Activated CD4-positive, alpha-beta T cell treated with anti-CD3 and anti-CD28 coated beads, Interleukin-2, amount 10 ng/mL, durations not matched to agents 7 days and 5 days (primary cell): ENCODE data around the gene KCTD13. TPM values are rescaled to one million over a fixed set of nuclear protein-coding genes. Genes with fewer than 3 reads are reported as not detected.

Experiments
- CTCF ChIA-PET: fragments of 350-600 bp; sonication (Branson Sonifier 250); formaldehyde crosslinking; loops from one replicate; lab custom pipeline; 2021; ENCODE audit warnings: antibody characterized with exemption; lab: Charles Lee
- POLR2A ChIA-PET: fragments of 350-600 bp; sonication (Branson Sonifier 250); formaldehyde crosslinking; loops from one replicate; lab custom pipeline; 2021; ENCODE audit warnings: antibody characterized with exemption; lab: Charles Lee
- DNase-seq: peaks from one replicate; pipeline ENCODE4 v3.0.0-alpha.2; 2020
- H3K27ac Mint-ChIP-seq: one replicate; pipeline ENCODE4 v1.8.0; 2021; ENCODE audit warnings: mild to moderate bottlenecking, moderate library complexity, mixed read lengths
- H3K27me3 Mint-ChIP-seq: one replicate; pipeline ENCODE4 v1.8.0; 2021; ENCODE audit warnings: mixed read lengths
- H3K36me3 Mint-ChIP-seq: one replicate; pipeline ENCODE4 v1.8.0; 2021; ENCODE audit warnings: low read depth, mixed read lengths
- H3K4me1 Mint-ChIP-seq: one replicate; pipeline ENCODE4 v1.8.0; 2021; ENCODE audit warnings: mixed read lengths
- H3K4me3 Mint-ChIP-seq: one replicate; pipeline ENCODE4 v1.8.0; 2021; ENCODE audit warnings: mild to moderate bottlenecking, moderate library complexity, mixed read lengths
- H3K9me3 Mint-ChIP-seq: one replicate; pipeline ENCODE4 v1.8.0; 2021; ENCODE audit warnings: mixed read lengths
- total RNA-seq, 2 experiments: library from RNA; stranded (reverse); gene quantifications; one replicate each; pipeline ENCODE4 v1.2.3, GENCODE V29; 2021

Gene KCTD13
- total RNA-seq, 2 experiments from 2014 or later, result 28.4 to 36.1 TPM

- ChIA-PET CTCF (interaction anchor here (0.7 to 1.5 kb wide), 5 partner anchors 8 to 227 kb away, joined by 3 to 5 read pairs (median 3); no protein-coding TSS in a partner anchor), POLR2A (no interaction called here)
- peak overlapping the region; percentile 94 for H3K27ac Mint-ChIP-seq
- H3K9me3 Mint-ChIP-seq, result no peaks in the 10 kb centered on the region
- H3K4me3 Mint-ChIP-seq, result peak overlapping the region; percentile 89
- peaks cover 36% of the 10 kb centered on the region for H3K4me1 Mint-ChIP-seq
- peaks cover 2% of the 10 kb centered on the region for H3K27me3 Mint-ChIP-seq
- DNase-seq, result no peak
- H3K36me3 Mint-ChIP-seq, result peaks cover 8% of the 10 kb centered on the region
These were observed 1.3 kb upstream of the KCTD13 start for GRCh38 chr16:29927070-29927905.

GRCh38 chr16:29926711-29927052 is 656 bp upstream of the KCTD13 start:
- DNase-seq, result no peak
- peak overlapping the region; percentile 89 for H3K4me3 Mint-ChIP-seq
- H3K27ac Mint-ChIP-seq, result peak overlapping the region; percentile 94
- H3K4me1 Mint-ChIP-seq, result peaks cover 36% of the 10 kb centered on the region
- ChIA-PET POLR2A (interaction anchor here (1.3 kb wide), 1 partner anchor 35 kb away, joined by 3 read pairs; the partner anchor contains the start of gene TMEM219), CTCF (interaction anchor here (0.7 to 1.6 kb wide), 8 partner anchors 9 to 226 kb away, joined by 3 to 8 read pairs (median 3); partner anchors contain the start of genes ASPHD1, SEZ6L2 and TMEM219)
- H3K36me3 Mint-ChIP-seq, result peaks cover 8% of the 10 kb centered on the region
- no peaks in the 10 kb centered on the region for H3K9me3 Mint-ChIP-seq
- H3K27me3 Mint-ChIP-seq, result no peaks in the 10 kb centered on the region

DNA sequence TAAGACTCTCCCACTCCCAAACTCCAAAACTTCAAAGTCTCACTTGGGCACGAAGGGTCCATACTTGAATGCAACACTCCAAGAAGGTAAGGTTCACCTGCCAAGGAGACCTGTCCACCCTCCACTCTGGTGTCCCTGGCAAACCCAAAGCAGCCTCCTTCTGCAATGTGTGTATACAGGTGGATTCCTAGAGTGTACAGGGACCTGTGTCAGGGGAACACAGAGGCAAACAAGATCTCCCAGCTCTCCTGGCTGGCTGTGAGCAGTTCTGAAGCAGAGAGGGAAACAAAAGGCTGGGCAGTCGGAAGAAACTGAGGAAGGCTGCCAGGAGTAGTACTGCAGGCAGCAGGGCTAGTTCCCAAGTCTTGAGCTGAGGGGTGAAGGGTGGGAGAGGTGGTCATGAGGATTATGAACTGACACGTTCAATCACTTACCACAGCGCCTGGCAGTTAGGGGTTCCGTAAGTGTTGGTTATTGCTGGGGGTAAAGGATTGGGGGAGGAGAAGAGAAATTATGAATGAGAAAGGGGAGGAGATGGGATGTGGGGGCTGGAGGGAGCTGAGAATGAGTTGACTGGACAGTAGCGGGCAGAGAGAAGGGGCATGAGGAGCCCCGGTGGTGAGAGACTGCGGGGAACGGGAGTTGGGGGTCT is 795 bp downstream of the KCTD13 start:
- Mint-ChIP-seq H3K4me3 (peak overlapping the region; percentile 89), H3K36me3 (peaks cover 17% of the 10 kb centered on the region), H3K27me3 (no peaks in the 10 kb centered on the region), H3K27ac (peak overlapping the region; percentile 85), H3K4me1 (peaks cover 40% of the 10 kb centered on the region), H3K9me3 (no peaks in the 10 kb centered on the region)
- ChIA-PET CTCF (interaction anchor here (0.8 to 1.6 kb wide), 4 partner anchors 10 to 48 kb away, joined by 3 to 8 read pairs (median 4); partner anchors contain the start of genes ASPHD1, SEZ6L2 and TMEM219), POLR2A (interaction anchor here (1.3 kb wide), 1 partner anchor 37 kb away, joined by 3 read pairs; the partner anchor contains the start of gene TMEM219)
- no peak for DNase-seq

- peaks cover 21% of the 10 kb centered on the region for H3K36me3 Mint-ChIP-seq
- POLR2A ChIA-PET, result interaction anchor here (0.6 kb wide), 1 partner anchor 38 kb away, joined by 4 read pairs; no protein-coding TSS in a partner anchor
- CTCF ChIA-PET, result interaction anchor here (0.5 to 1.1 kb wide), 5 partner anchors 14 to 281 kb away, joined by 3 to 4 read pairs (median 4); partner anchors contain the start of gene TMEM219
- no peak overlapping the region for H3K4me3 Mint-ChIP-seq
- no peaks in the 10 kb centered on the region for H3K27me3 Mint-ChIP-seq
- H3K27ac Mint-ChIP-seq, result no peak overlapping the region
- no peaks in the 10 kb centered on the region for H3K9me3 Mint-ChIP-seq
- no peak for DNase-seq
- H3K4me1 Mint-ChIP-seq, result peaks cover 40% of the 10 kb centered on the region
These were observed 3.0 kb downstream of the KCTD13 start for GRCh38 chr16:29922986-29923501.

DNA sequence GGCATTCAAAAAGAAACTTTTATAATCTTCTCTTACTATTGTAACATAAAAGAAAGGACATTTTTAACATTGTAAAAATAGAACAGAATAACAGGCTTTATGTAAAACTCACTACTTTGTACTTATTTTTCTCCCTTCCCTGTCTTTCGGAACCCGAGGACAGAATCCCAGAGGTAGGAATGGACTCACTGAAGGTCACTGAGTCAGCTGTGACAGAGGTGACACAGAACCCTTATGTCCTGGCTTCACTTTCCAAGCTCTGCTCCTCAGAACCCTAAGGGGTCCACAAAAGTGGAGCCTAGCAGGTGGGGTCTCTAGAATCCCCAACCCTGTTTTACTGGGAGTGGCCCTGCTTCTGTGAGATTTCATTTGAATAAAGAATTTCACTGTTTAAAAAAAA is 3.7 kb downstream of the KCTD13 start:
- H3K36me3 Mint-ChIP-seq, result peaks cover 25% of the 10 kb centered on the region
- ChIA-PET POLR2A (interaction anchor here (0.6 kb wide), 1 partner anchor 38 kb away, joined by 4 read pairs; no protein-coding TSS in a partner anchor), CTCF (interaction anchor here (0.8 to 1.1 kb wide), 3 partner anchors 13 to 100 kb away, joined by 3 to 4 read pairs (median 4); partner anchors contain the start of gene TMEM219)
- no peak for DNase-seq
- H3K27me3 Mint-ChIP-seq, result no peaks in the 10 kb centered on the region
- no peak overlapping the region for H3K4me3 Mint-ChIP-seq
- H3K4me1 Mint-ChIP-seq, result peaks cover 34% of the 10 kb centered on the region
- H3K27ac Mint-ChIP-seq, result no peak overlapping the region
- no peaks in the 10 kb centered on the region for H3K9me3 Mint-ChIP-seq

GRCh38 chr16:29921034-29921385 is 5.0 kb downstream of the KCTD13 start:
- POLR2A ChIA-PET, result interaction anchor here (0.7 kb wide), 1 partner anchor 126 kb away, joined by 4 read pairs; no protein-coding TSS in a partner anchor
- H3K27me3 Mint-ChIP-seq, result no peaks in the 10 kb centered on the region

DNA sequence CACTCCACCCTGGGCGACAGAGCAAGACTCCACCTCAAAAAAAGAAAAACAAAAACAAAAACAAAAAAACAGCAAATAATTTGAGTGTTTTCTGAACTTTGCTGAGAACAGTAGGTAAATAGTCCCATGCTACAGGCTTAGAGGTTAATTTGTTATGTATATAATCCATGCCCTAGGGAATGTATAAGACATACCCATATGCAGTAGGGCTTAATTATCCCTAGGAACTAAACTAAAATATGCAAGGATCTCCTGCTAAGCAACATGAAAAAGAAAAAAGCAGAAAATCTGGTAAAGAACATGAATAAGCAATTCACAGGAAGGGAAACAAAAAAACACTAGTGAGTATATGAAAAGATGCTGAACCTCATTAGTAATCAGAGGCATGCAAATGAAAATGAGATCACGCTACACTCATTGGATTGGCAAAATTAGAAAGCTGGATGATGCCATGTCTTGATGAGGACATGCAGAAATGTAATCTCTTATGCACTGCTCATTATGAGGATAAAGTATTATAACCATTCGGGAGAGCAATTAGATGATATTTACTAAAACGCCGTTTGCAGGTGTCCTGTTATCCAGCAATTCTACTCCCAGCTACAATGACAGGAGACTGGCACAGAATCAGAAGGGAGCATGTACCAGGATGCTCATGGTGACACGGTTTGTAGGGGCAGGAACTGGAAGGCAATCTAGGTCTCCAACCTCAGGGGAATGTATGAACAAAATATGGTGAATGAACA is 5.6 kb downstream of the KCTD13 start:
- Mint-ChIP-seq H3K9me3 (no peaks in the 10 kb centered on the region), H3K4me1 (peaks cover 20% of the 10 kb centered on the region), H3K27me3 (no peaks in the 10 kb centered on the region), H3K4me3 (no peak overlapping the region), H3K27ac (no peak overlapping the region), H3K36me3 (peaks cover 24% of the 10 kb centered on the region)
- no peak for DNase-seq
- ChIA-PET CTCF (no interaction called here), POLR2A (interaction anchor here (0.7 kb wide), 1 partner anchor 126 kb away, joined by 4 read pairs; no protein-coding TSS in a partner anchor)

More at GRCh38 chr16:29921034-29921385, 5.0 kb downstream of the KCTD13 start:
- no peak for DNase-seq
- Mint-ChIP-seq H3K36me3 (peaks cover 24% of the 10 kb centered on the region), H3K4me1 (peaks cover 21% of the 10 kb centered on the region), H3K27ac (no peak overlapping the region), H3K4me3 (no peak overlapping the region), H3K9me3 (no peaks in the 10 kb centered on the region)
- CTCF ChIA-PET, result interaction anchor here (0.6 to 0.9 kb wide), 3 partner anchors 12 to 226 kb away, joined by 3 to 4 read pairs (median 3); no protein-coding TSS in a partner anchor

- H3K9me3 Mint-ChIP-seq, result no peaks in the 10 kb centered on the region
- no peaks in the 10 kb centered on the region for H3K27me3 Mint-ChIP-seq
- no peak overlapping the region for H3K27ac Mint-ChIP-seq
- peaks cover 4% of the 10 kb centered on the region for H3K4me1 Mint-ChIP-seq
- CTCF ChIA-PET, result interaction anchor here (0.6 to 1.7 kb wide), 5 partner anchors 12 to 72 kb away, joined by 3 to 6 read pairs (median 5); partner anchors contain the start of genes ASPHD1, SEZ6L2 and TMEM219
- POLR2A ChIA-PET, result no interaction called here
- DNase-seq, result no peak
- no peak overlapping the region for H3K4me3 Mint-ChIP-seq
- H3K36me3 Mint-ChIP-seq, result peaks cover 26% of the 10 kb centered on the region
These were observed 9.0 kb downstream of the KCTD13 start for GRCh38 chr16:29916979-29917378.

DNA sequence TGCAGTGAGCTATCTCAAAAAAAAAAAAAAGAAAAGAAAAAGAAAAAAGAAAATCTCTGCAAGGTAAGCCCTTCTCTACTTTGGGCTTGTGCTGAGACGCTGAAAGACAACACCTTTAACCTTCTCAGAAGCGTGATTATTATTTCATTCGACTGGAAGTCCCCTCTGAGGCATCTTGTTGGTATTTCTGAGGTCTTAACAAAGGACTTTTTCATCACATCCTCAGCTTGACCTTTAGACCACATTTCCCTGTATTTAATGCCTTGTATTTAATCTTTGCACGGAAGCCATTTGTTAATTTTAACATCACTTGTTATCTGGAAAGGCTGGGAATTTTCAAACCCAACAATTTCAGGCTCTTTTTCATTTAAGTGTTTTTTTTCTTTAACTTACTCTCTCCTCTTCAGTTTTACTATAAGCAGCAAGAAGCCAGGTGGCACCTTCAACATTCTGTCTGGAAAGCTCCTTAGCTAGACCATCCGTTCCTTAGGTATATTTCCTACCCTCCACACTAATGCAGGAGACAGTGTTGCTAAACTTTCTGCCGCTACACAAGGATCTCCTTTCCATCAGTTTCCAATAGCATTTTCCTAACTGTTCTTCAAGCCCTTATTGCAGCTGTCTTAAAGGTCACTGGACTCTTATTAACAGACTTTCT is 10.3 kb downstream of the KCTD13 start:
- Mint-ChIP-seq H3K27me3 (no peaks in the 10 kb centered on the region), H3K36me3 (peaks cover 21% of the 10 kb centered on the region), H3K9me3 (no peaks in the 10 kb centered on the region), H3K4me3 (no peak overlapping the region), H3K4me1 (peaks cover 4% of the 10 kb centered on the region), H3K27ac (no peak overlapping the region)
- ChIA-PET CTCF (interaction anchor here (0.6 to 1.7 kb wide), 4 partner anchors 11 to 108 kb away, joined by 3 to 6 read pairs (median 3); no protein-coding TSS in a partner anchor), POLR2A (no interaction called here)
- DNase-seq, result no peak

- no peak for DNase-seq
- Mint-ChIP-seq H3K4me3 (no peak overlapping the region), H3K9me3 (no peaks in the 10 kb centered on the region), H3K4me1 (no peaks in the 10 kb centered on the region), H3K36me3 (peaks cover 13% of the 10 kb centered on the region), H3K27ac (no peak overlapping the region), H3K27me3 (no peaks in the 10 kb centered on the region)
- ChIA-PET POLR2A (no interaction called here), CTCF (interaction anchor here (0.5 to 0.6 kb wide), 2 partner anchors 74 to 271 kb away, joined by 4 read pairs; no protein-coding TSS in a partner anchor)
These were observed 12.5 kb downstream of the KCTD13 start for GRCh38 chr16:29913514-29913913.

GRCh38 chr16:29912087-29912486 is 13.9 kb downstream of the KCTD13 start:
- Mint-ChIP-seq H3K36me3 (peaks cover 8% of the 10 kb centered on the region), H3K27ac (no peak overlapping the region), H3K4me1 (peaks cover 2% of the 10 kb centered on the region), H3K27me3 (no peaks in the 10 kb centered on the region), H3K4me3 (no peak overlapping the region), H3K9me3 (no peaks in the 10 kb centered on the region)
- ChIA-PET POLR2A (no interaction called here), CTCF (no interaction called here)
- no peak for DNase-seq
